Caco-2 (cell line): Measurements from ENCODE around the gene WNK1. TPM values are rescaled to one million over a fixed set of nuclear protein-coding genes. Genes with fewer than 3 reads are reported as not detected.
"Not testable (repeated sequence)": the region's sequence is repeated elsewhere in the genome, so short reads cannot be mapped to it uniquely, and the experiment has no call there.

Source experiments
- BruUV-seq: library from RNA; stranded (reverse); fragments of 400-500 nt; replicated peaks from 2 replicates; lab custom pipeline; 2021; lab: Mats Ljungman, UMichigan
- CTCF ChIA-PET: fragments of 300-600 bp; sonication (Branson Sonifier 250); formaldehyde crosslinking; loops from one replicate; lab custom pipeline; 2022; ENCODE audit warnings: antibody characterized with exemption; lab: Charles Lee
- POLR2A ChIA-PET: fragments of 300-600 bp; sonication (Branson Sonifier 250); formaldehyde crosslinking; loops from one replicate; lab custom pipeline; 2022; ENCODE audit warnings: antibody characterized with exemption; lab: Charles Lee
- DNase-seq, 2 experiments: peaks; one replicate each; pipeline versions ENCODE4 v3.0.0 to v3.0.0-alpha.2; 2020 to 2022
- H3K27me3 ChIP-seq: replicated peaks from 2 replicates; pipeline ENCODE4 v1.6.0; 2011; ENCODE audit warnings: low read length; ENCODE audit not compliant: control insufficient read depth, insufficient read depth
- H3K36me3 ChIP-seq: 2 replicates; pipeline ENCODE4 v1.5.1; 2011; ENCODE audit warnings: low read length; ENCODE audit not compliant: control insufficient read depth, insufficient read depth
- H3K4me1 ChIP-seq: fragments of 250-450 bp; sonication (Bioruptor Pico); 2 replicates; pipeline ENCODE4 v1.5.1; 2020; ENCODE audit warnings: mild to moderate bottlenecking
- H3K4me3 ChIP-seq: 2 replicates; pipeline ENCODE4 v1.5.1; 2011; ENCODE audit warnings: low read depth, mild to moderate bottlenecking, control low read depth, low read length
- H3K9me3 ChIP-seq: fragments of 250-450 bp; sonication (Bioruptor Pico); 2 replicates; pipeline ENCODE4 v1.5.1; 2020; ENCODE audit warnings: mild to moderate bottlenecking, moderate library complexity
- H3K27ac Mint-ChIP-seq: one replicate; pipeline ENCODE4 v1.8.0; 2022; ENCODE audit warnings: mixed read lengths; ENCODE audit not compliant: unreplicated experiment
- H3K27me3 Mint-ChIP-seq: one replicate; pipeline ENCODE4 v1.8.0; 2022; ENCODE audit warnings: mixed read lengths; ENCODE audit not compliant: insufficient read depth, unreplicated experiment
- H3K36me3 Mint-ChIP-seq: one replicate; pipeline ENCODE4 v1.8.0; 2022; ENCODE audit warnings: mild to moderate bottlenecking, mixed read lengths; ENCODE audit not compliant: insufficient read depth, unreplicated experiment
- H3K4me1 Mint-ChIP-seq: one replicate; pipeline ENCODE4 v1.8.0; 2022; ENCODE audit warnings: low read depth, mixed read lengths; ENCODE audit not compliant: unreplicated experiment
- H3K4me3 Mint-ChIP-seq: one replicate; pipeline ENCODE4 v1.8.0; 2022; ENCODE audit warnings: mild to moderate bottlenecking, moderate library complexity, mixed read lengths; ENCODE audit not compliant: unreplicated experiment
- H3K9me3 Mint-ChIP-seq: one replicate; pipeline ENCODE4 v1.8.0; 2022; ENCODE audit warnings: mixed read lengths; ENCODE audit not compliant: unreplicated experiment
- intact Hi-C: fragments of 100-400 bp; cut with micrococcal nuclease; formaldehyde crosslinking; loops from one replicate; pipeline ENCODE4 v1.10.0; 2022; ENCODE audit not compliant: unreplicated experiment
- total RNA-seq: library from RNA; stranded (reverse); gene quantifications from 2 replicates; pipeline ENCODE4 v1.2.3, GENCODE V29; 2022
- TF ChIP-seq, protein P1 (sequence below), 2 experiments: fragments of 200-600 bp in 1 of 2; IDR thresholded peaks; 1 replicate in 1 of 2; 2 replicates in 1 of 2; pipeline versions ENCODE4 v1.5.1 to v1.8.0; 2011 to 2022; ENCODE audit warnings: antibody characterized with exemption in 1 of 2, control low read depth in 1 of 2, inconsistent platforms in 1 of 2, low read depth in 1 of 2, low read length in 1 of 2, mild to moderate bottlenecking in 1 of 2, moderate library complexity in 1 of 2; ENCODE audit not compliant: insufficient read depth in 1 of 2, severe bottlenecking in 1 of 2, unreplicated experiment in 1 of 2

WNK1 gene
- total RNA-seq, 1 experiment from 2014 or later: 224 TPM

DNA sequence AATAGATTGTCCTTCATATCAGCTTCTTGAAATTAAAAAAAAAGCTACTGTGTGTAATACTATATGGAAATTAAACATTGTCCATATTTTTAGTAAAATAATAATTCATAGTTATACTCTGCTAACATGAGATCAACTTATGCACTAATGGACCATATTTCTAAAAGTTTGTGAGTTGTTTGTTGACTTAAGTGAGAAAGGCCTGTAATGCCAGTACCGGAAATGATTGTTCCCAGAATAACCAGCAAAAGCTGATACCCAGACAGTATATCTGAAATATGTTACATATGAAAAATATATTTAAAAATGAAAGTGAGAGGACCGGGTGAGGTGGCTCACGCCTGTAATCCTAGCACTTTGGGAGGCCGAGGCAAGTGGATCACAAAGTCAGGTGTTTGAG lies 35.9 kb downstream of the WNK1 start:
- no peak overlapping the region for H3K4me3 ChIP-seq
- BruUV-seq: no TSS peak
- no peak for DNase-seq
- Mint-ChIP-seq H3K4me3 (no peak overlapping the region), H3K9me3 (no peaks in the 10 kb centered on the region), H3K4me1 (peaks cover 8% of the 10 kb centered on the region), H3K27ac (no peak overlapping the region), H3K36me3 (no peaks in the 10 kb centered on the region), H3K27me3 (no peaks in the 10 kb centered on the region)
- no peaks in the 10 kb centered on the region for H3K36me3 ChIP-seq
- H3K9me3 ChIP-seq: 0 out of 2 replicates have a peak, but pooled peaks cover 3% of the 10 kb centered on the region
- TF ChIP-seq, protein P1, sequence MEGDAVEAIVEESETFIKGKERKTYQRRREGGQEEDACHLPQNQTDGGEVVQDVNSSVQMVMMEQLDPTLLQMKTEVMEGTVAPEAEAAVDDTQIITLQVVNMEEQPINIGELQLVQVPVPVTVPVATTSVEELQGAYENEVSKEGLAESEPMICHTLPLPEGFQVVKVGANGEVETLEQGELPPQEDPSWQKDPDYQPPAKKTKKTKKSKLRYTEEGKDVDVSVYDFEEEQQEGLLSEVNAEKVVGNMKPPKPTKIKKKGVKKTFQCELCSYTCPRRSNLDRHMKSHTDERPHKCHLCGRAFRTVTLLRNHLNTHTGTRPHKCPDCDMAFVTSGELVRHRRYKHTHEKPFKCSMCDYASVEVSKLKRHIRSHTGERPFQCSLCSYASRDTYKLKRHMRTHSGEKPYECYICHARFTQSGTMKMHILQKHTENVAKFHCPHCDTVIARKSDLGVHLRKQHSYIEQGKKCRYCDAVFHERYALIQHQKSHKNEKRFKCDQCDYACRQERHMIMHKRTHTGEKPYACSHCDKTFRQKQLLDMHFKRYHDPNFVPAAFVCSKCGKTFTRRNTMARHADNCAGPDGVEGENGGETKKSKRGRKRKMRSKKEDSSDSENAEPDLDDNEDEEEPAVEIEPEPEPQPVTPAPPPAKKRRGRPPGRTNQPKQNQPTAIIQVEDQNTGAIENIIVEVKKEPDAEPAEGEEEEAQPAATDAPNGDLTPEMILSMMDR (IDR thresholded peaks at IDR 0.05; ENCODE audit: insufficient read depth in 1 of 2, low read depth in 1 of 2, low read length in 1 of 2, severe bottlenecking in 1 of 2, unreplicated experiment in 1 of 2): no peak
- H3K27me3 ChIP-seq: no peaks in the 10 kb centered on the region
- CTCF ChIA-PET: no interaction called here
- peaks cover 16% of the 10 kb centered on the region for H3K4me1 ChIP-seq
- intact Hi-C loops: no loop called here
- POLR2A ChIA-PET: no interaction called here

DNA sequence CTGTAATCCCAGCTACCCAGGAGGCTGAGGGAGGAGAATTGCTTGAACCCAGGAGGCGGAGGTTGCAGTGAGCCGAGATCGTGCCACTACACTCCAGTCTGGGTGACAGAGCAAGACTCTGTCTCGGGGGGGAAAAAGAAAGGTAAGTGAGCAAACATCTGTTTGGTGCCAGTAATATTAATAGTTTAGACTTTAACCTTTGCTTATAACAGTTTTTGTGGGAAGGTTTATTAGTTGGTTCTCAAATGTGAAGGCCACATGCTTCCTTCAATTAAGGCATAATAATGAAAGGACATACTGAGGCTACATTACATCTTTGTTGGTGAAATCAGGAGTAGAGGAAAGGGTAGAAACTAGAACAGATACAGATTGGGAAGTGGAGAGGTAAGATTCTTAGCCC lies 36.4 kb downstream of the WNK1 start:
- DNase-seq, POLR2A ChIA-PET, CTCF ChIA-PET, H3K9me3 Mint-ChIP-seq, H3K4me3 Mint-ChIP-seq, H3K27me3 Mint-ChIP-seq, H3K36me3 Mint-ChIP-seq, H3K36me3 ChIP-seq, H3K4me1 Mint-ChIP-seq, H3K27me3 ChIP-seq, H3K9me3 ChIP-seq, intact Hi-C loops, H3K27ac Mint-ChIP-seq, H3K4me3 ChIP-seq, BruUV-seq: not testable (repeated sequence)
- H3K4me1 ChIP-seq: peaks cover 16% of the 10 kb centered on the region

DNA sequence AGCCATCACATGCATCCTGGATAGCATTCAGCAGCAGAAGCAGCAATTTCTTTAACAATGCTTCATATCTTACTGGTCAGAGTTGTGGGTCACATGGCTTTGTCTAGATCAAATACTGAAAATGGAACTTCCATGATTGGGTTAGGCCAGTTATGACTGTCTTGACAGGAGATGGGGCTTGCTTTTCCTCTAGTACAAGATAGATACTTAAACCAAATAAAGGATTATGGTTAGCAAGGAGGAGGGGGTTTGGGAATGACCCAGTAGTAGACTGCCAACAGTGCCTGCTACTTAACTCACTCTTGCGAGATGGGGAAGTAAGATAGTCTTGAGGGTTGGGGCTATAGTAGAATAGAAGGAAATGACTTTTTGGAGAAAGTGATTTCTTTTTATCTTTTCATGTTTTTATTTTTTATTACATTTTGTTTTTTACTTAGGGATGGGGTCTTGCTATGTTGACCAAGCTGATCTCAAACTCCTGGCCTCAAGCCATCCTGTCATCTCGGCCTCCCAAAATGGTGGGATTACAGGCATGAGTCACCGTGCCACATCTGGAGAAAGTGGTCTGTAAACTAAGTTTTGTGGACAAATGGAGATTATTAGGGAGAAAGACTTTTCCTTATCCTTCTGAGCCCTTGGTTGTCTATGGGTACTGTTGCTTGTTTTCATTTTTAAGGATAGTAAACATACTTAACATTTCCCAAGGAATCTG lies 37.6 kb downstream of the WNK1 start:
- H3K4me1 Mint-ChIP-seq: peaks cover 8% of the 10 kb centered on the region
- H3K27me3 Mint-ChIP-seq: no peaks in the 10 kb centered on the region
- H3K4me3 Mint-ChIP-seq: no peak overlapping the region
- H3K27me3 ChIP-seq: no peaks in the 10 kb centered on the region
- no peak overlapping the region for H3K4me3 ChIP-seq
- no peaks in the 10 kb centered on the region for H3K36me3 ChIP-seq
- peak overlapping the region; percentile 38 for H3K27ac Mint-ChIP-seq
- H3K9me3 Mint-ChIP-seq: no peaks in the 10 kb centered on the region
- peaks cover 7% of the 10 kb centered on the region for H3K36me3 Mint-ChIP-seq
- no TSS peak for BruUV-seq
- intact Hi-C loops: no loop called here
- DNase-seq: no peak
- TF ChIP-seq, protein P1 (IDR thresholded peaks at IDR 0.05; ENCODE audit: insufficient read depth in 1 of 2, low read depth in 1 of 2, low read length in 1 of 2, severe bottlenecking in 1 of 2, unreplicated experiment in 1 of 2): no peak
- CTCF ChIA-PET: interaction anchor here (0.6 to 0.7 kb wide), 2 partner anchors 8 to 303 kb away, joined by 3 to 12 read pairs; no protein-coding TSS in a partner anchor
- POLR2A ChIA-PET: interaction anchor here (0.7 kb wide), 1 partner anchor 63 kb away, joined by 10 read pairs; no protein-coding TSS in a partner anchor
- H3K9me3 ChIP-seq: 0 out of 2 replicates have a peak, but pooled peaks cover 3% of the 10 kb centered on the region
- peaks cover 16% of the 10 kb centered on the region for H3K4me1 ChIP-seq
